Superior temporal gyrus (tissue), 1 donor: ENCODE results near the gene KYAT1.
A peak's percentile ranks its signal among the peaks of the same experiment; 100 is the strongest.

ENCODE experiments used
- DNase-seq: peaks from one replicate; pipeline ENCODE4 v3.0.0-alpha.2; 2016; ENCODE audit errors: extremely low spot score

KYAT1 gene

GRCh38 chr9:128881884-128882676 lies at the start of gene KYAT1, which contains the start of gene LRRC8A:
Gene KYAT1, minus strand, starts transcription at chr9:128881950. Its CDS starts 36,545 bp downstream, at chr9:128845405.
Gene LRRC8A, plus strand, starts transcription at chr9:128882133. Its CDS starts 25,032 bp downstream, at chr9:128907165.
- peak; percentile 97 for DNase-seq

GRCh38 chr9:128929560-128929959 lies 47.8 kb upstream of the KYAT1 start:
- no peak for DNase-seq

- no peak for DNase-seq
These were observed 46.9 kb upstream of the KYAT1 start for GRCh38 chr9:128928624-128929023.

- peak; percentile 77 for DNase-seq
These were observed 46.1 kb upstream of the KYAT1 start for GRCh38 chr9:128927731-128928411.

- DNase-seq = no peak
These were observed 41.7 kb upstream of the KYAT1 start for GRCh38 chr9:128923493-128923883.

- no peak for DNase-seq
These were observed 40.4 kb upstream of the KYAT1 start for GRCh38 chr9:128921881-128922763.

- peak; percentile 70 for DNase-seq
These were observed 38.8 kb upstream of the KYAT1 start, which contains the start of gene PHYHD1 for GRCh38 chr9:128920381-128921058. Gene PHYHD1, plus strand, starts transcription at chr9:128920982. Its CDS starts 1,342 bp downstream, at chr9:128922324.

- no peak for DNase-seq
These were observed 37.8 kb upstream of the KYAT1 start for GRCh38 chr9:128919402-128920089.

GRCh38 chr9:128918921-128919320 lies 37.2 kb upstream of the KYAT1 start:
- no peak for DNase-seq

- peak; percentile 64 for DNase-seq
These were observed 35.5 kb upstream of the KYAT1 start for GRCh38 chr9:128917151-128917849.

GRCh38 chr9:128916745-128917144 lies 35.0 kb upstream of the KYAT1 start:
- no peak for DNase-seq

- DNase-seq = no peak
These were observed 34.5 kb upstream of the KYAT1 start for GRCh38 chr9:128916204-128916603.

- DNase-seq = no peak
These were observed 32.4 kb upstream of the KYAT1 start for GRCh38 chr9:128913995-128914772.

GRCh38 chr9:128913048-128913900 lies 31.5 kb upstream of the KYAT1 start:
- no peak for DNase-seq

GRCh38 chr9:128912270-128912853 lies 30.6 kb upstream of the KYAT1 start:
- DNase-seq = no peak

GRCh38 chr9:128911529-128912035 lies 29.8 kb upstream of the KYAT1 start:
- DNase-seq = no peak

- no peak for DNase-seq
These were observed 29.2 kb upstream of the KYAT1 start for GRCh38 chr9:128910906-128911305.

- DNase-seq = no peak
These were observed 28.1 kb upstream of the KYAT1 start for GRCh38 chr9:128909859-128910258.
